Skin epidermis (tissue), 12 donors: ENCODE data around the gene CCNI.

Experiments used
- H3K27ac ChIP-seq, 21 experiments: fragments of 200-600 bp; sonication (generic) in 11 of 21; one replicate each; pipeline ENCODE4 v1.5.0; 2020; ENCODE audit warnings: mild to moderate bottlenecking in 3 of 21, inconsistent platforms in 2 of 21, moderate library complexity in 2 of 21
- H3K4me3 ChIP-seq, 7 experiments: fragments of 200-600 bp; sonication (generic) in 2 of 7; one replicate each; pipeline ENCODE4 v1.5.0; 2020; ENCODE audit warnings: inconsistent platforms in 2 of 7, mild to moderate bottlenecking in 2 of 7, moderate library complexity in 1 of 7

Gene CCNI

DNA sequence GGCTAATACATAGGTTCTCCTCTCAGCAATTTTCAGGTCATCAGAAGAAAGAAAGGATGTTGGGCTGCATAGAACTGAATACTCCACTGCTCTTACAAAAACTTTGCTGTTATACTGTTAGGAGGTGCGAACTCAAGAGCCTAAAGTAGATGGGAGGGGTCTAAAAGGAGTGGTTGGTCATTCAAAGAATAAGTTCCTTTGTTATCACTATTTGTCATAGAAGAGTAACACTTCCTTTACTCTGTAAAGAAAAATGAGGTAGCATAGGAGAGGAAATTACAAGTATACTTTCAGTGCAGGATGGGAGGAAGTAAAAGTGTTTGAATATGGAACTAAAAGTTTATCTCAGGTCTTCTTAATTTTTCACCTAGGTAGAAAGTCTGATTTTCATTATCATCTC, 61.5 kb downstream of the CCNI start:
- H3K4me3 ChIP-seq, result no peak overlapping the region
- no peak overlapping the region for H3K27ac ChIP-seq

DNA sequence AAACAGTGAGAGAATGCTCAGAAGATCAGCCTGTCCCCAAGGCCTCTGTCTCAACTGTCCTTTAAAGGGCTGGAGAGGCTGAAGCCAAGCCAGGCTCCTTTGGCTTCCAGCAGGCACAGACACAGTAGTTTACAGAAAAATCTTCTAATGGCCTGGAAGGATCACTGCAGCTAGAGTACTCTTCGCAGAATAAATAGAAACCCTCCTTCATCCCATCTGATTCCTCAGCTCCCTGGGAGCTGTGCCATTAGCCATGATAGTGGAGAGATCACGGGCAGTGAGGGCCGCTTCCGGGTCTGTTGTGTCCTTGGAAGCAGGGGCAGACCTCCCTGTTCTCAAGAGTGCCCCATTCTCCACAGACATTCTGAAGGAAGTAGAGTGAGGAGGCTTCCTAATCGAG, 63.1 kb downstream of the CCNI start:
- Histone ChIP-seq H3K4me3 (no peak overlapping the region), H3K27ac (peak overlapping the region in 1 of 21 experiments; percentile 26)

DNA sequence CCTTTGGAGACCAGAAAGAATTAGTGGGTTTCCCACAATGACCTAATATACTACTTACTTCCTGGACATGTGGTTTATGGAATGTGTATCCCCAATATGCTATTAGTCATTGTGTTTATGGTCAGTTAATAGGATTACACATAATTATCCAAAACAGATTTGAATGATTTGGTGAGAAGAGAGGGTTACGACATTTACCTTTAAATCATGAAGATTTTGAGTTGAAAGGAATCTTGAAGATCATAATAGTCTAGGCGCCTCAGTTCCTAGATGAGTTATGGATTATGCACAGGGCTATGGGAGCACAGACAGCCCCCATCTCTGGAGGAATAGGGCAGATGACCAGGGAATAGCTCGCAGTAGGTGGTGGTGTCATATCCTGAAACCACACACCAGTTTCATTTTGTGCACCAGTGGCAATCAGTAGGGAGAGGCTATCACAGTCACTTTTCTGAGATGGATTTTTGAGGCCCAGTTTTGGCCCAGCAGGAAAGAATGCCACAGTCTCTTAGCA, 64.9 kb downstream of the CCNI start:
- H3K27ac ChIP-seq, result no peak overlapping the region
- H3K4me3 ChIP-seq, result no peak overlapping the region

DNA sequence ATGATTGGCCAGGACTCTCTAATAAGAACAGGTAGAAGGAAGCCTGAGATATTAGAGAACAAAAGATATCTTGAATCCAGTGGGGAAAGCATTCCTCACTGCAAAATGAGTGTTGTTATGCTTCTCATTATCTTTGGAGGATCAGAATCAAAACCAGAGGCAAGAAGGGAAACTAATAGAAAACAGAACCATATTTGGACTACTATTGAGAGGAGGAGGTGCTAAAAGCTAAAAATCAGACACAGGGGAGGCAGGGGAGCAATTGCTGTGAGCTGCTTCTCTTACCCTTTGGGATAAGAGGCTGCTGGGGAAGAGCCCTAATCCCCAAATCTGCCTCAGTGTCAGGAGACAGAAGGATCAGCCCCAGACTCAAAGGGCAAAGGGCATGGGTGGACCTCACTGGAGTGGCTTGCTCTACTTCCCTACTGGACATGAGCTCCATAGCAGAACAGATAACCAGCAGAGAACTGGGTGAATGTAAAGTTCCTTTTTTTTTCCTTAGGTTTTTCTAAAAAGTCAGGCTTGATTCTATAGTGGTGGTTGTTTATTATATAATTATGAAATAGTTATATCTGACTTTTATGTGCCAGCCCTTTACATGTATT, 66.2 kb downstream of the CCNI start:
- H3K27ac ChIP-seq, result peak overlapping the region in 4 of 21 experiments; percentile 2 to 49 (median 24)

DNA sequence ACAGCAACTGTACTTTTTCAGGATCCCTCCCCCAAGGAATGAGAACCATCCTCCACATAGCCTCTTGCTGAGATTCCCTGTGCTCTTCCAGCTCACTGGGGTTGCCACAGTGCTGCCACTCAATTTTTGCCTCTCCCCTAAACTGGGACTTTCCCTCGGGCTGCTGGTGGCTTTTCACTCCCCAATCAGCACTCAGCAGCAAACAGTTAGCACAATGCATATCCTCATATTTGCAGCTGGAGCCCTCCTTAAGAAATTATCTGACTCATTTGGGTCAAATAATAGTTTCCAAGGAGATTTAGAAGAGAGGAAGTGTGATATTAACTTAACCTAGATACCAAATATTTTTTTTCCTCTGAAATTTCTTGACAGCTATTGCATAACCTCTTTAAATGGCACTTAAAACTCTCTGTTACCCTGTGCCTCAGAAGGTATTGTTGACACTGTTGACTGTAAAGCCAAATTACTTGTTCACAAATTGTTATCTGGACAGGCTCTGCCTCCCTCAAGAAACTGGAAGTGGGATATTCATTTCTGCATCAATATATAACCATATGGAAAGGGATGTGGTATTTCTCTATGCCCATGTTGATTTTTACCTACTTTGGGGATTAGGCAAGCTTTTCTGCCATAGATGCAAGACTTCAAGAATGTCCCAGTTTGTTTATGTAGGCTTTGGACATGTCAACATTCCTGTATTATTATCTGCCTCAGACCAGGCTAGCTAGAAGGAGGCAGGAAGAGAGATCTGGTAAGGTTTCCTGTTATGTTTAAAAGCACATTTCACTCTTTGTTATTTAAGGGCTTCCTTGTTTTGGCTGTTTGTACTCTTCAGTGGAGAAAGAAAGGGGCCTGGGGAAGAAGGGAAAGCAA, 68.2 kb downstream of the CCNI start:
- Histone ChIP-seq H3K27ac (peak overlapping the region in 14 of 21 experiments; percentile 3 to 66 (median 37)), H3K4me3 (no peak overlapping the region)

More for the DNA sequence above, 66.2 kb downstream of the CCNI start:
- no peak overlapping the region for H3K4me3 ChIP-seq

DNA sequence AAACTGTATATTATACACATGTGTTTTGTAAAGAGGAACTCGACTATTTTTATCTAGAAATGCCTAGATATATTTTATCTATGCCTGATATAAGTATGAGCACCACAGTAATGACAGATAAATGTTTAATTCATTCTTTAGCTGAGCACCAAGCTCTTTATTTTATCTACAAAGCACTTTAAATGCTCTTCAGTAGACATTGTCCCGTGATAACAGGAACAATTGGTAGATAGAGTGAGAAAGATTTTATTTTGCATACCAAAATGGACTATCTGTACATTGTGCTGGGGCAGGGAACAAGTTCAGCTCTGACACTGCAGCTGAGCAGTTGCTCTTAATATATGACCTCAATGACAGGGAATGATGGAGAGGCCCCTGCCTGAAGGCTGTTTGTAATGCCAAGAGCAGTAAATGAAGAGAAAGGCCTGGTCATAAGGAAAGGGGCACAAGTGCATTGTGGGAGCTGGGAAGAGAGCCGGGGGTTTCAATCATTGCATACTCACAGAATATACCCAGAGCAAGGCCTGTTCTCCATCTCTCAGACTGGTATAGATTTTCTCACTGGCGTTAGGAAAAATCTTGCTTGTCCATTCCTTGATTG, 68.9 kb downstream of the CCNI start:
- peak overlapping the region in 6 of 21 experiments; percentile 3 to 36 (median 14) for H3K27ac ChIP-seq

DNA sequence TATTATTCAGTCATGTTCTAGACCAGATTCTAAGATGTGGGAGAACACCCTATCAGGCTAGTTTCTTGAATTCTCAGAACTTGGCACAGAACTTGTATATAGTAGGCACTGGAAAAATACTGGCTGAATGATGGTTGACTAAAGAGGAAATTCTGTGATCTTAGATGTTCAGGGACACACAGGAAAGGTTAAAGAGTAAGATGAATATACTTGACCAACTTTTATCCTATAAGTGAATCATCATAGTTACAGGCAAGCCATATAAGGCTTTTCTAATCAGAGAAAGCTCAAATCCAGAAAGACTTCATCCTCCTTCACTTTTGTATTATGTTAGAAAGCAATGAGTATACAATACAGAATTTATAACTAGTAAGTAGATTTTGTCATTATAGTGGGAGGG, 72.4 kb downstream of the CCNI start:
- H3K27ac ChIP-seq, result no peak overlapping the region

More for the DNA sequence above, 68.9 kb downstream of the CCNI start:
- no peak overlapping the region for H3K4me3 ChIP-seq

DNA sequence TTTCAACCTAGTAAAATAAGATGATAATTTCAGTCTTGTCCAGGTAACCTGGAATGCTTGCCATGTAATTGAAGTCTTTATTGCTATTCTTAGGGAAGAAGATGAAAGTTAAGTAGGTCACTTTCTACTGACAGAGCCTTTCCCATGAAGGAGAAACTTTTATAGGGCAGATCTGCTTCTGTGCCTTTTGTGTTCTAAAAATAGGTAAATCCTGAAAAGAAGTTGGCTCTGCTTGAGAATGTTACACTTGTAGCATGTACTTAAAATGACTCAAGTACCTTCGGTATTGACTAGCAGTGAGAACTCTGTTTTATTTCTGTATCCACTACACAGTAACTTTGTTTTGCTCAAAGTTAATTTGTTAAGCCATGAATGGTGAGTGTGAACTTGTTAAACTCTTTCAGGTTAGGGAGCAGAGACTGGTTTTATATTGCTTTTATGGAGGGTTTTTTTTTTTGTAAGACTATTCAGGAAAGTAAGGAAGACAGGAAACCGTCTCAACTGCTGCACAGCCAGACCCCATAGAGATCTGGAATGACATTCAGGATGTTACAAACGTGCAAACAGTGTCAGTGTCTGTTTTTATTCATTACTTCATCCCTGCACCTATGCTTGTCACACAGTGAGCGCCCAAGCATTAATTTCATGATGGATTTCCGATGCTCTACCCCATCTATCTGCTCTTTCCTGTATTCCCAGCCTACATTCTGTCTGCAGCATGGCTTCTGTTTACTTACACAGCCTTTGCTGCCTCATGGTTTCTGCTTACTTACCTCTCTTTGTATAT, 73.3 kb downstream of the CCNI start:
- Histone ChIP-seq H3K4me3 (no peak overlapping the region), H3K27ac (peak overlapping the region in 6 of 21 experiments; percentile 2 to 67 (median 56))

More for the DNA sequence above, 72.4 kb downstream of the CCNI start:
- H3K4me3 ChIP-seq, result no peak overlapping the region

DNA sequence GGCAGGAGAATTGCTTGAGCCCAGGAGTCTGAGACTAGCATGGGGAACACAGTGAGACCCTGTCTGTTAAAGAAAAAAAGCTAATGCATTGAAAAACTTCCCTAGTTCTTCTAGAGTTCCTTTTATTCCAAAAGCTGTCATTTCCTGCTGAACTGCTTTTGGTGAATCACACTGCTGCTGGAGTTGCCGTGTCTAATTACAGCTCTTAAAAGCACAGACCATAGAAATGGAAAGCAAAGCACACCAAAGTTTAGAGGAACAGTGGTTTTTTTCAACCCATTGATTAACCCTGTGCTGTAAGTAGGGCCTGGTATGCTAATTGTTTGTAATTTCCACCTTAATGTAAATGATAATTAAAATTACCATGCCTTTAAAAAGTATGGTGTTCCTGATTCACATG, 73.9 kb downstream of the CCNI start:
- Histone ChIP-seq H3K27ac (peak overlapping the region in 8 of 21 experiments; percentile 2 to 67 (median 42)), H3K4me3 (no peak overlapping the region)

DNA sequence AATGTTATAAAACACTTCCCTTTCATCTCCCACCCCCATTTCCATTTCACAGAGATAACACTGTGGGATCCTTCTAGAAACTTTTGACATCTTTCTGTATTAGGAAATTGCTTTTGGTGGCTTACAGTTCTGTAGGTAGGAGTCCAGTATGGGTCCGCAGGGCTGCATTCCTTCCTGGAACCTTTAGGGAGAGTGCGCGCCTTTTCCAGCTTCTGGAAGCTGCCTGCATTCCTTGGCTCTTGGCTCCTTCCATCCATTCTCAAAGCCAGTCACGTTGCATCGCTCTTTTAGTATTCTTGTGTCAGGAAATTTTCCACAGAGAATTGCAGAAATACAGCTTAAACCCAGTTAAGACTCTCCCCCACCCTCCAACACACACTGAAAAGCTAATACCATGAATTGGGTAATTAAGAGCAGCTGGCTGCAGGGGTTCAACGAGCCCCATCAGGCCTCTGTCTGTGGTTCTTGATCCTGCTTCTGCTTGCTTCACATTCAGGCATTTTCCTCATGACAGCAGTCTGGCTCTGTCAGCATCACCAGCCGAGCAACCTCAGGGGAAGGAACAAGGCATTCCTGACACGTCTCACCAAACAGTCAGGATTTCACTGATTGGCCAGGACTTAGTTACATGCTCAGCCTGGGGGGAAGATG, 77.4 kb downstream of the CCNI start:
- H3K4me3 ChIP-seq, result no peak overlapping the region
- H3K27ac ChIP-seq, result peak overlapping the region in 1 of 21 experiments; percentile 10

DNA sequence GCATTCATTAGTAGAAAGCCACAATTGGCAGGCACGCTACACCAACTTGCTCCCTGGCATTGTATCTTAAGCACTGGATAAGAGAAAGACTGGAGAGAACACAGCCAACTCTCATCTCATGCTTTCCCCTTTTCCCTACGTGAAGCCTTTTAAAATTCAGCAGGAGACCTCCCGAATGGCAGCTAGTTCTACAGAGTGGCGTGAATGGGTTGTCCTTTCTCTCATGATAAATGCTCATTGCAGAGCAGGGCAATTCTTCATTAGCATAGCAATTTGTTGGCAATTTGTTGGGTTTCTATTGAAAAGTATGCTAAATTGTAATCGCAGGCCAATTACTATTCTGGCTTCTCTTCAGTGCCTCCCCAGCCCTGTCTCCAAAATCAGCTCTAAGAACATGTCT, 78.3 kb downstream of the CCNI start:
- H3K4me3 ChIP-seq, result no peak overlapping the region
- H3K27ac ChIP-seq, result no peak overlapping the region
